NT2/D1 (cell line): Measurements from ENCODE around the gene BCKDK.
A peak's percentile ranks its signal among the peaks of the same experiment; 100 is the strongest.
"Not testable (repeated sequence)": the region's sequence is repeated elsewhere in the genome, so short reads cannot be mapped to it uniquely, and the experiment has no call there.

Source experiments
- DNase-seq: peaks from one replicate; pipeline ENCODE4 v3.0.0-alpha.2; 2011; ENCODE audit warnings: low read depth, low spot score
- H3K27me3 ChIP-seq: 2 replicates; pipeline ENCODE4 v1.6.0; 2011; ENCODE audit warnings: mild to moderate bottlenecking; ENCODE audit not compliant: insufficient read length, insufficient read depth
- H3K36me3 ChIP-seq: 2 replicates; pipeline ENCODE4 v1.6.1; 2011; ENCODE audit warnings: mild to moderate bottlenecking, low read length, mixed read lengths; ENCODE audit not compliant: insufficient read depth, insufficient read length
- H3K4me1 ChIP-seq: 2 replicates; pipeline ENCODE4 v1.5.1; 2011; ENCODE audit not compliant: insufficient read depth, insufficient read length
- H3K4me3 ChIP-seq: 2 replicates; pipeline ENCODE4 v1.5.1; 2011; ENCODE audit warnings: low read depth; ENCODE audit not compliant: insufficient read length
- H3K9ac ChIP-seq: 2 replicates; pipeline ENCODE4 v1.6.0; 2011; ENCODE audit warnings: low read depth; ENCODE audit not compliant: insufficient read length
- H3K9me3 ChIP-seq: 2 replicates; pipeline ENCODE4 v1.5.1; 2011; ENCODE audit warnings: mild to moderate bottlenecking, low read length; ENCODE audit not compliant: insufficient read depth
- SUZ12 ChIP-seq: IDR thresholded peaks from 2 replicates; pipeline ENCODE4 v1.6.1; 2011; ENCODE audit not compliant: insufficient read length, insufficient read depth; ENCODE audit errors: extremely low read depth
- YY1 ChIP-seq: IDR thresholded peaks from 2 replicates; pipeline ENCODE4 v1.6.1; 2011; ENCODE audit not compliant: insufficient read length, insufficient read depth
- ZNF274 ChIP-seq: IDR thresholded peaks from 2 replicates; pipeline ENCODE4 v1.6.1; 2011; ENCODE audit warnings: mild to moderate bottlenecking, low read depth, low read length

BCKDK gene

DNA sequence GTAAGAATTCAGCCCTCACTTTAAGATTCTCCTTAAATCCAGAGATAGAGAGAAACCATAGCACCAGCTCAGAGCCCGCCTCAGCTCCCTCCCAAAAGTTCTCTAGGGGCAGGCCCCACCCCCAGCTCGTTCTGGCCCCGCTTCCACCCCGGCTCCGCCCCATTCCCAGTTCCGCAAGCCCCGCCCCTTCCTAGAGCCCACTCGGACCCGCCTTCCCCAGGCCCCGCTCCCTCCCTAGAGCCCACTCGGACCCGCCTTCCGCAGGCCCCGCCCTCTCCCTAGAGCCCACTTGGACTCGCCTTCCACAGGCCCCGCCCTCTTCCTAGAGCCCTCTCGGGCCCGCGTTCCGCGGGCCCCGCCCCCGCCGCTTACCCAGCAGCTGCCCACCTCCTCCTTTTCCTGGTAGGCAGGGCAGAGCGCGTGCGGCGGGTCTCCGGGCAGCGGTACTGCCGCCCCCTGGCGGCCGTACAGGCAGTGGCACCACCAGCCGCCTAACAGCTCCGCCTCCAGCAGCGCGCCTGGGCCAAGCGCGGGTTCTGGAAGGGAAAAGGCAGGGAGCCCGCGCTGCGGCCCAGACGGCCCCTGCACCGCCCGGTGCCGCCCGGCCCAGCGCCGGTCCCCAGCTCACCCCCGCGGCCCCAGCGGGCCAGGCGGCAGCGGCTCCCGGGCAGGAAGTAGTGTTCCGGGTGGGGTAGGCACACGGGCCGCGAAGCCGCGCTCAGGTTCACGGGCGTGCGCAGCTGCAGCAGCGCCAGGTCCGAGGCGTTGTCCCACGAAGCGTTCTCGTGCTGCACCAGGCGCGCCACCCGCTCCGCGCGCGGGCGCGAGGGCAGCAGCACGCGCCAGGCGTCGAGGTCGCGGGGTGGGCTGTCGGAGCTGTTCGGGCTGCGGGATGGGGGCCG lies 34.2 kb downstream of the BCKDK start:
- Histone ChIP-seq H3K27me3 (peaks cover 13% of the 10 kb centered on the region), H3K4me1 (peaks cover 29% of the 10 kb centered on the region), H3K36me3 (no peaks in the 10 kb centered on the region), H3K9me3 (no peaks in the 10 kb centered on the region), H3K4me3 (peak overlapping the region; percentile 49), H3K9ac (peak overlapping the region; percentile 94)
- peak; percentile 99 for DNase-seq
- TF ChIP-seq SUZ12 (no peak), YY1 (no peak), ZNF274 (no peak)

DNA sequence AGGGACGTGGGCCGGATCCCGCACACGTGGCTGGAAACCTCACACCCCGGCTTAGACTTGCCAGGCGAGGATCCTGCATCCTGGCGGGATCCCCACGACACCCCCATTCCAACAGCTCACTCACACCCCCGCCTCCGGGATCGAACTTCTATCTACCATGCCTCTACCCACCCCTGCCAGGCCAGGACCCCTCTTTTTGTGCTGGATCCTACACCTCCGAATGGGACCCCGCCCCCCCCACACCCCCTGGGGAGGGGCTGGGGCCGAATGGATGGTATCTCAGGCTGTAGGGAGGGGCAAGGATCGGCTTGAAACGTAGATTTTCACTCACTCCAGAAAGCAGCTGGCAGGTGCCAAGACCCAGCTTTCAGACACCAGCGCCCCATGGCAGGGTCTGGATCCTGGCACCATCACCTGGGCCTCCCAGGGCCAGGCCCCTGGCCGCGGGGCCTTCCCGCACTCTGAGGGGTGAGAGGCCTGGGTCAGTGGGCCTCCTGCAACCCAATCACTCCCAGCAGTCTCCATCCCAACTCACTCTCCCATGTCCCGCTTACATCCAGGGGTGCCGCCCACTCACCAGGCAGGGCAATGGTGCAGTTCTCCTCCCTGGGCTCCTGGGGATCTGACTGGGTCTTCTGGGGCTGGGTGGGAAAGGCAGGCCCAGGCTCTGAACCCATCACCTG lies 35.0 kb downstream of the BCKDK start:
- no peak for DNase-seq
- TF ChIP-seq ZNF274 (no peak), YY1 (no peak), SUZ12 (no peak)
- no peaks in the 10 kb centered on the region for H3K9me3 ChIP-seq
- H3K4me1 ChIP-seq = peaks cover 31% of the 10 kb centered on the region
- H3K27me3 ChIP-seq = peaks cover 13% of the 10 kb centered on the region
- peak overlapping the region; percentile 49 for H3K4me3 ChIP-seq
- peak overlapping the region; percentile 94 for H3K9ac ChIP-seq
- no peaks in the 10 kb centered on the region for H3K36me3 ChIP-seq

DNA sequence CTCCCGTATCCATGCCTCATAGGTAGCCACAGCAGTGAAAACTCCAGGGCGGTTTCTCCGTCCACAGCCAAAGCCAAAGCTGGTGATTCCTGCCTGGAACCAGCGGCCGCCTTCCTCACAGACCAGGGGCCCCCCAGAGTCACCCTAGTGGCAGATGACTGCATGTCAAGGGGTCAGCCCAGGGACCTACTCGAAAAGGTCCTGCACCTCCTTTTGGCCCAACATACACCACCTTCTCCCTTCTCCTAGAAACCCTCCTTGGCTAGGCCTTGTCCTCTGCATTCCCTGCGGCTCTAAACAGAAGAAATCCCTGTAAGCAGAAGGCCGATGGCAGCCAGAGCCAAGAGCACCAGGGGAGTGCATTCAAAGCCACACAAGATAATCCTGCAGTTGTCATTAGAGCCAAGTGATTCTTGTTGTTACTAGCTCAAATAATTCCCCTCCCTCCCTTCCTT lies 35.5 kb downstream of the BCKDK start:
- Histone ChIP-seq H3K27me3 (peaks cover 13% of the 10 kb centered on the region), H3K36me3 (no peaks in the 10 kb centered on the region), H3K9ac (no peak overlapping the region), H3K4me1 (peaks cover 30% of the 10 kb centered on the region), H3K9me3 (no peaks in the 10 kb centered on the region), H3K4me3 (no peak overlapping the region)
- no peak for DNase-seq
- TF ChIP-seq YY1 = no peak
- no peak for TF ChIP-seq ZNF274
- no peak for TF ChIP-seq SUZ12

DNA sequence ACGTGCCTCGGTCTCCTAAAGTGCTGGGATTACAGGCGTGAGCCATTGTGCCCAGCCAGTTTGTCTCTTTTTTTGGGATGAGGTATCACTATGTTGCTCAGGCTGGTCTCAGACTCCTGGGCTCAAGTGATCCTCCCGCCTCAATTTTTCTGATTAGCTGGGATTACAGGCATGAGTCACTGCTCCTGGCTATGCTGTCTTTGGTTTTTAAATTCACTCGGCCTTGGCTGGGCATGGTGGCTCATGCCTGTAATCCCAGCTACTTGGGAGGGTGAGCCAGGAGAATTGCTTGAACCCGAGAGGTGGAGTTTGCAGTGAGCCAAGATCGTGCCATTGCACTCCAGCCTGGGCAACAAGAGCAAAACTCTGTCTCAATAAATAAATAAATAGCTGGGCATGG lies 36.2 kb downstream of the BCKDK start:
- H3K9me3 ChIP-seq, H3K4me3 ChIP-seq, H3K9ac ChIP-seq, DNase-seq, H3K36me3 ChIP-seq: not testable (repeated sequence)
- Histone ChIP-seq H3K4me1 (peaks cover 29% of the 10 kb centered on the region), H3K27me3 (peaks cover 13% of the 10 kb centered on the region)

DNA sequence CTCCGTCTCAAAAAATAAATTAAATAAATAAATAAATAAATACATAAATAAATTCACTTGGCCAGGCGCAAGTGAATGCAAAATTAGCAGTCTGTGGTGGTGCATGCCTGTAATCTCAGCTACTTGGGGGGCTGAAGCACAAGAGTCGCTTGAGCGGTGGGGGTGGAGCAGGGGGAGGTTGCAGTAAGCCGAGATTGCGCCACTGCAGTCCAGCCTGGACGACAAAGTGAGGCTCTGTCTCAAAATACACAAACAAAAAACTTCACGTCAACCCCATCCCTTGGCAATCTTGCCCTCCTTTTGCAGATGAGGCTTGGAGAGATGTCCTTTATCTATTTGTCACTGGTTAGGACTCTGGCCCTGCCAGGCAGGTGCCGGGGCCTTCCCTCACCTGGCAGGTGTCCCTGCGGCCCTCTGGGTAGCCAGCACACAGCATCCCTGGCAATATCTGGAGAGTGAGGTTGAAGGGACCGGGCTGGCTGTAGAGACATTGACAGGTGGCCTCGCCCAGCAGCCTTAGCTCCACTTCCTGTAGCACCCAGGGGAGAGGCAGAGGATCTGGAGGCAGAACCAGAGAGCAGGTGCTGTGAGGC lies 37.3 kb downstream of the BCKDK start:
- no peak for TF ChIP-seq SUZ12
- TF ChIP-seq YY1 = no peak
- no peak for TF ChIP-seq ZNF274
- Histone ChIP-seq H3K27me3 (peaks cover 13% of the 10 kb centered on the region), H3K36me3 (no peaks in the 10 kb centered on the region), H3K4me1 (peaks cover 28% of the 10 kb centered on the region), H3K9ac (peak overlapping the region; percentile 36), H3K4me3 (no peak overlapping the region), H3K9me3 (no peaks in the 10 kb centered on the region)
- no peak for DNase-seq

DNA sequence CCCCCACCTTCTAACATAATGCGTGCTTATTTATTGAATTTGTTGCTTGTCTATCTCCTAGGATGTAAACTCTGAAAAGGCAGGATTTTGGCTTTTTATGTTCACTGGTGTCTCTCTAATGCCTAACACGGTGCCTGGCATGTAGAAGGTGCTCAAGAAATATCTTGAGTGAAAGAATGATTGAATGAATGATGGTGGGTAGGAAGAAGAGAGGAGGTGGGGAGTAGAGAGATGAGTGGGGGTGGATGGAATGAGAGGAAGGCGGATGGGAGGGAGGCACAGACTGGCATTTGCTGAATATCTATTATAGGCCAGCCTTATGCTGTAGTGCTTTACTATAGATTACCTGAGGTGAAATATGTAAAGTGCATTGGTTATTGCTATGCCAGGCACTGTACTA lies 39.4 kb downstream of the BCKDK start:
- Histone ChIP-seq H3K27me3 (peaks cover 13% of the 10 kb centered on the region), H3K36me3 (no peaks in the 10 kb centered on the region), H3K9me3 (no peaks in the 10 kb centered on the region), H3K4me1 (peaks cover 24% of the 10 kb centered on the region), H3K4me3 (no peak overlapping the region), H3K9ac (no peak overlapping the region)
- TF ChIP-seq ZNF274 (no peak), YY1 (no peak), SUZ12 (no peak)
- no peak for DNase-seq

DNA sequence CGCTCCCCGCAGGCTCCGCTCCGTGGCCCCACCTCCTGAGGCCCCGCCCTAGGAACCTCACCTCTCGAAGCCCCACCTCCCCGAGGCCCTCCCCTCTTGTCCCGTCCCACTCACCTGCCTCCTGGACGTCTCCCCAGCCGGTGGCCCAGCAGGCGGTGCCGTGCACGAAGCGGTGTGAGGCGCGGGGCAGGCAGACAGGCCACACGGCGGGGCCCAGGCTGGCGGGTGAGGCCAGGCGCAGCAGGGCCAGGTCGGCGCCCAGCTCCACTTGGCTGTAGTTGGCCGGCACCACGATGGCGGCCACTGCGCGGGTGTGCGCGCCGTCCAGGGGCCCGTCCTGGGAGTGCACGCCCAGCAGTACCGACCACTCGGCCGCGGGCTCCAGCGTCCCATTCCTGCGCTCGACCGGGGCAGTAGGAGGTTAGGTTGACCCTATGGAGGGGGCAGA lies 40.1 kb downstream of the BCKDK start:
- Histone ChIP-seq H3K4me3 (no peak overlapping the region), H3K9ac (no peak overlapping the region)

More for the DNA sequence above, 40.1 kb downstream of the BCKDK start:
- TF ChIP-seq YY1 = no peak
- Histone ChIP-seq H3K4me1 (peaks cover 18% of the 10 kb centered on the region), H3K27me3 (peaks cover 9% of the 10 kb centered on the region), H3K9me3 (no peaks in the 10 kb centered on the region), H3K36me3 (no peaks in the 10 kb centered on the region)
- no peak for DNase-seq
